Upper lobe of left lung (tissue), 6 donors: Measurements from ENCODE around the gene RABGAP1. TPM values are rescaled to one million over a fixed set of nuclear protein-coding genes. Genes with fewer than 3 reads are reported as not detected.

ENCODE experiments used
- ATAC-seq, 2 donors: fragments of 200-7000 bp; cut with Tn5 transposase; one replicate each; pipeline ENCODE4 v1.9.1; 2022; ENCODE audit warnings: mild to moderate bottlenecking in 2 of 2, moderate library complexity in 2 of 2; ENCODE audit not compliant: low FRiP score in 2 of 2
- DNase-seq, 2 donors: peaks; one replicate each; pipeline ENCODE4 v3.0.0-alpha.2; 2019 to 2020
- H3K27ac ChIP-seq, 4 donors: fragments of 200-600 bp; sonication (generic); one replicate each; pipeline ENCODE4 v1.5.1; 2016 to 2019
- H3K27me3 ChIP-seq, 4 donors: fragments of 200-600 bp; sonication (generic); one replicate each; pipeline ENCODE4 v1.5.1; 2017 to 2019
- H3K36me3 ChIP-seq, 4 donors: fragments of 200-600 bp; sonication (generic); one replicate each; pipeline ENCODE4 v1.5.1; 2016 to 2019
- H3K4me1 ChIP-seq, 4 donors: fragments of 200-600 bp; sonication (generic); one replicate each; pipeline ENCODE4 v1.5.1; 2018 to 2019
- H3K4me3 ChIP-seq, 4 donors: fragments of 200-600 bp; sonication (generic); one replicate each; pipeline ENCODE4 v1.5.1; 2017 to 2019; ENCODE audit warnings: mild to moderate bottlenecking in 2 of 4, moderate library complexity in 1 of 4
- H3K9me3 ChIP-seq, 4 donors: fragments of 200-600 bp; sonication (generic); one replicate each; pipeline ENCODE4 v1.5.1; 2018 to 2019
- CTCF ChIP-seq, 6 experiments: fragments of 450-650 bp in 4 of 6; fragments of 200-600 bp in 2 of 6; sonication (generic) in 2 of 6; IDR thresholded peaks; one replicate each; pipeline ENCODE4 v1.5.1; 2016 to 2019; ENCODE audit warnings: antibody characterized with exemption in 6 of 6
- EP300 ChIP-seq, 4 donors: sonication (generic); formaldehyde crosslinking; IDR thresholded peaks; one replicate each; pipeline ENCODE4 v1.5.1; 2017; ENCODE audit warnings: antibody characterized with exemption in 4 of 4, control low read depth in 2 of 4
- POLR2A ChIP-seq, 4 donors: fragments of 450-650 bp; IDR thresholded peaks; one replicate each; pipeline ENCODE4 v1.5.1; 2016 to 2017; ENCODE audit warnings: antibody characterized with exemption in 4 of 4, mild to moderate bottlenecking in 2 of 4
- POLR2AphosphoS5 ChIP-seq, 2 donors: sonication (generic); formaldehyde crosslinking; IDR thresholded peaks; one replicate each; pipeline ENCODE4 v1.5.1; 2017; ENCODE audit warnings: antibody characterized with exemption in 2 of 2
- WGBS, 2 donors: methylation state at CpG; one replicate each; pipeline ENCODE4 v1.1.5; 2017 to 2018; 5-methylcytosine and 5-hydroxymethylcytosine counted together
- total RNA-seq, 6 donors: library from RNA; depleted of rRNA in 4 of 6; stranded (reverse); fragments of >200 nt in 4 of 6; gene quantifications; one replicate each; pipeline versions ENCODE4 v1.1.0 to v1.2.1, GENCODE V29; 2016 to 2021
- donor health status: DM: no; HTN: no; CAD: no; lungs with moderate emphysema.
- donor health status: DM: no; HTN: yes; CAD: no; lungs with severe emphysema.

RABGAP1 gene
- total RNA-seq, 6 donors from 2014 or later: 41.7 to 147 (median 62.6) TPM

- 86 to 90% methylated on average over 7 of the region's 7 CpGs for WGBS, 2 donors
- Histone ChIP-seq H3K9me3 (no peaks in the 10 kb centered on the region), H3K27ac (no peak overlapping the region), H3K4me3 (no peak overlapping the region), H3K4me1 (peaks cover 0 to 16% (median 6%) of the 10 kb centered on the region in 4 donors), H3K36me3 (peaks cover 7 to 32% (median 14%) of the 10 kb centered on the region in 4 donors), H3K27me3 (no peaks in the 10 kb centered on the region)
- ATAC-seq: no peak
- TF ChIP-seq CTCF (IDR thresholded peaks at IDR 0.05): no peak
- no peak for TF ChIP-seq EP300 (IDR thresholded peaks at IDR 0.05)
- no peak for DNase-seq
Observed at GRCh38 chr9:123062351-123063176, 121.7 kb downstream of the RABGAP1 start.

- no peak overlapping the region for H3K27ac ChIP-seq
- peaks cover 7 to 38% (median 14%) of the 10 kb centered on the region in 4 donors for H3K36me3 ChIP-seq
- 69 to 75% methylated on average over 2 of the region's 2 CpGs for WGBS, 2 donors
- H3K4me1 ChIP-seq: peaks cover 0 to 15% (median 3%) of the 10 kb centered on the region in 4 donors
- H3K27me3 ChIP-seq: no peaks in the 10 kb centered on the region
- ATAC-seq (no peak), DNase-seq (no peak)
- no peaks in the 10 kb centered on the region for H3K9me3 ChIP-seq
- H3K4me3 ChIP-seq: no peak overlapping the region
- TF ChIP-seq EP300 (IDR thresholded peaks at IDR 0.05): no peak
- no peak for TF ChIP-seq POLR2A (IDR thresholded peaks at IDR 0.05)
- TF ChIP-seq POLR2AphosphoS5 (IDR thresholded peaks at IDR 0.05): no peak
- no peak for TF ChIP-seq CTCF (IDR thresholded peaks at IDR 0.05)
Observed at GRCh38 chr9:123063177-123063598, 122.4 kb downstream of the RABGAP1 start.

DNA sequence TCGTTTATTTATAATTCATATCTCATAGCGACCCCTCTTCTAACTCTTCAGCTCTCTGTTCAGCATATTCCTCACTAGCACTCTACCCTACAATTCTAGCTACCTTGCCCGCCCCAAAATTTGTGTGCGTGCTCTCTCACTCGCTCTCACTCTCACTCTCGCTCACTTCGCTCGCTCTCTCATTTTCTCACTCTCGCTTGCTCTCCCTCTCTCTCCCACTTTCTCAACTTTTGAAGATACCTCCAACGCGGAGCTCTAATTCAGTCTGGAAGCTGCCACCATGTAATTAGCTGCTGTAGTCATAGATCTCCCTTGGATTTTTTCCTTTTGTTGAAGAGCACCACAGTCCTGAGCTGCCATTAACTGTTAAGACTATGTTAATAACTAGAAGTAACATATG is 123.1 kb downstream of the RABGAP1 start:
- no peak for TF ChIP-seq CTCF (IDR thresholded peaks at IDR 0.05)
- TF ChIP-seq POLR2A (IDR thresholded peaks at IDR 0.05): no peak
- no peak for TF ChIP-seq POLR2AphosphoS5 (IDR thresholded peaks at IDR 0.05)
- TF ChIP-seq EP300 (IDR thresholded peaks at IDR 0.05): no peak
- 96 to 97% methylated on average over 11 of the region's 11 CpGs for WGBS, 2 donors
- H3K27me3 ChIP-seq: no peaks in the 10 kb centered on the region

DNA sequence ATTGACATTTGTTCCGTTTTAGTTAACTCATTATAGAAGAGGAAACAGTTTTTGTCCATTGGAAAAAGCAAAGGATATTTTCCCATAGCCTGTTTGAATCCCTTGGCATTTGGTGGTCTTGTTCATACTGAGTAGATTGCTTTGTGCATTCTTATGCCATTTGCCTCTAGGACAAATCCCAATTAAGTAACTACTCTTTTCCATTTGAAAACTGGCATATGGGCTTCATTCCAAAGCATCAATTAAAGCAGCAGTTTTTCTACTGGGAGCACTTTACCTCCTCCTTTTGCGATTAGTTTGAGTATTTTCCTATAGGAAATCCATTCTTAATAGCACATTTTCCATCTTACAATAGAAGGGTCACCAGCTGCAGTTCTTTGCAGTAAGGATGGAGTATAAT is 123.9 kb downstream of the RABGAP1 start:
- no peaks in the 10 kb centered on the region for H3K4me1 ChIP-seq
- DNase-seq (no peak), ATAC-seq (no peak)
- peaks cover 7 to 48% (median 14%) of the 10 kb centered on the region in 4 donors for H3K36me3 ChIP-seq
- TF ChIP-seq CTCF (IDR thresholded peaks at IDR 0.05): no peak
- TF ChIP-seq POLR2A (IDR thresholded peaks at IDR 0.05): no peak
- no peak for TF ChIP-seq POLR2AphosphoS5 (IDR thresholded peaks at IDR 0.05)
- no peak for TF ChIP-seq EP300 (IDR thresholded peaks at IDR 0.05)
- WGBS, 2 donors: 86 to 89% methylated on average over 2 of the region's 2 CpGs
- no peaks in the 10 kb centered on the region for H3K27me3 ChIP-seq
- no peak overlapping the region for H3K27ac ChIP-seq
- H3K4me3 ChIP-seq: no peak overlapping the region
- H3K9me3 ChIP-seq: no peaks in the 10 kb centered on the region

More for the DNA sequence above, 123.1 kb downstream of the RABGAP1 start:
- Histone ChIP-seq H3K9me3 (no peaks in the 10 kb centered on the region), H3K4me1 (peaks cover 0 to 8% (median 0%) of the 10 kb centered on the region in 4 donors), H3K4me3 (no peak overlapping the region), H3K27ac (no peak overlapping the region), H3K36me3 (peaks cover 7 to 42% (median 14%) of the 10 kb centered on the region in 4 donors)
- DNase-seq (no peak), ATAC-seq (no peak)
